Gastrocnemius medialis (tissue), 4 donors: ENCODE results near the gene LINGO4. TPM values are rescaled to one million over a fixed set of nuclear protein-coding genes. Genes with fewer than 3 reads are reported as not detected.

Experiments
- ATAC-seq, 2 donors: fragments of 150-250 bp; one replicate each; pipeline ENCODE4 v1.9.1; 2016
- DNase-seq, 2 donors: peaks; one replicate each; pipeline ENCODE4 v3.0.0-alpha.2; 2019
- H3K27ac ChIP-seq, 4 donors: fragments of 200-600 bp; sonication (generic); 1 replicate in 1 of 4; 2 replicates in 3 of 4; pipeline ENCODE4 v1.5.1; 2016 to 2018; ENCODE audit warnings: mild to moderate bottlenecking in 2 of 4, moderate library complexity in 1 of 4
- H3K27me3 ChIP-seq, 3 donors: fragments of 200-600 bp; sonication (generic) in 2 of 3; 1 replicate in 1 of 3; 2 replicates in 2 of 3; pipeline versions ENCODE4 v1.5.1 to v1.6.0; 2016 to 2019; ENCODE audit warnings: mild to moderate bottlenecking in 1 of 3, moderate library complexity in 1 of 3
- H3K36me3 ChIP-seq, 2 donors: fragments of 200-600 bp; sonication (generic) in 1 of 2; one replicate each; pipeline ENCODE4 v1.5.1; 2017 to 2018
- H3K4me1 ChIP-seq, 2 donors: fragments of 200-600 bp; sonication (generic) in 1 of 2; one replicate each; pipeline ENCODE4 v1.5.1; 2016 to 2017; ENCODE audit warnings: mild to moderate bottlenecking in 2 of 2
- H3K4me3 ChIP-seq, 4 donors: fragments of 200-600 bp; sonication (generic) in 3 of 4; 1 replicate in 1 of 4; 2 replicates in 3 of 4; pipeline ENCODE4 v1.5.1; 2016 to 2019; ENCODE audit warnings: mild to moderate bottlenecking in 2 of 4
- H3K9me3 ChIP-seq, 3 donors: fragments of 200-600 bp; sonication (generic) in 2 of 3; 1 replicate in 1 of 3; 2 replicates in 2 of 3; pipeline ENCODE4 v1.5.1; 2016 to 2019
- CTCF ChIP-seq, 5 experiments: fragments of 450-650 bp in 3 of 5; fragments of 200-600 bp in 2 of 5; sonication (generic) in 2 of 5; IDR thresholded peaks in 4 of 5; conservative IDR thresholded peaks in 1 of 5; 1 replicate in 4 of 5; 2 replicates in 1 of 5; pipeline ENCODE4 v1.5.1; 2016 to 2019; ENCODE audit warnings: antibody characterized with exemption in 5 of 5, mild to moderate bottlenecking in 3 of 5, moderate library complexity in 3 of 5
- POLR2A ChIP-seq, 2 donors: fragments of 450-650 bp; IDR thresholded peaks; one replicate each; pipeline ENCODE4 v1.6.1; 2017; ENCODE audit warnings: antibody characterized with exemption in 2 of 2, mild to moderate bottlenecking in 2 of 2, moderate library complexity in 2 of 2
- in situ Hi-C, 4 donors: fragments of 200-750 bp; cut with MboI; loops; one replicate each; pipeline versions ENCODE4 v1.15.0 to v1.8.0; 2017; ENCODE audit warnings: low sequenced_read_pairs in 4 of 4
- intact Hi-C: fragments of 100-400 bp; cut with DNase I; formaldehyde crosslinking; loops from one replicate; pipeline ENCODE4 v1.15.1; 2023; ENCODE audit warnings: low total_unique reads
- total RNA-seq, 4 donors: library from RNA; depleted of rRNA; stranded (reverse); fragments of >200 nt; gene quantifications; one replicate each; pipeline versions ENCODE4 v1.1.0 to v1.2.3, GENCODE V29; 2016

Gene LINGO4
- total RNA-seq, 4 donors from 2014 or later = 4.2 to 24.5 (median 14.3) TPM

- H3K4me3 ChIP-seq = no peak overlapping the region
- H3K27ac ChIP-seq = no peak overlapping the region
- DNase-seq (no peak), ATAC-seq (no peak)
- intact Hi-C loops = no loop called here
- H3K9me3 ChIP-seq = no peaks in the 10 kb centered on the region
- peaks cover 0 to 48% of the 10 kb centered on the region in 2 donors for H3K36me3 ChIP-seq
- no peaks in the 10 kb centered on the region for H3K4me1 ChIP-seq
- in situ Hi-C loops = no loop called here
- TF ChIP-seq POLR2A (IDR thresholded peaks at IDR 0.05) (no peak), CTCF (IDR thresholded peaks at IDR 0.05 in 4 of 5, conservative IDR thresholded peaks at IDR 0.05 in 1 of 5) (no peak)
- H3K27me3 ChIP-seq = no peaks in the 10 kb centered on the region
Measured at GRCh38 chr1:151777317-151777716, 27.9 kb downstream of the LINGO4 start.

GRCh38 chr1:151776665-151777062 is 28.6 kb downstream of the LINGO4 start:
- no peak overlapping the region for H3K4me3 ChIP-seq
- no peak for DNase-seq
- no peak overlapping the region for H3K27ac ChIP-seq
- in situ Hi-C loops (no loop called here), intact Hi-C loops (no loop called here)
- no peaks in the 10 kb centered on the region for H3K9me3 ChIP-seq
- peaks cover 0 to 47% of the 10 kb centered on the region in 2 donors for H3K36me3 ChIP-seq
- no peaks in the 10 kb centered on the region for H3K27me3 ChIP-seq
- no peak for TF ChIP-seq CTCF (IDR thresholded peaks at IDR 0.05 in 4 of 5, conservative IDR thresholded peaks at IDR 0.05 in 1 of 5)
- TF ChIP-seq POLR2A (IDR thresholded peaks at IDR 0.05) = no peak
- no peaks in the 10 kb centered on the region for H3K4me1 ChIP-seq
- no peak for ATAC-seq

GRCh38 chr1:151775894-151776664 is 29.1 kb downstream of the LINGO4 start:
- Histone ChIP-seq H3K36me3 (peaks cover 0 to 43% of the 10 kb centered on the region in 2 donors), H3K4me1 (no peaks in the 10 kb centered on the region), H3K4me3 (no peak overlapping the region), H3K27me3 (no peaks in the 10 kb centered on the region), H3K27ac (no peak overlapping the region), H3K9me3 (no peaks in the 10 kb centered on the region)
- intact Hi-C loops (no loop called here), in situ Hi-C loops (no loop called here)
- TF ChIP-seq POLR2A (IDR thresholded peaks at IDR 0.05) (no peak), CTCF (IDR thresholded peaks at IDR 0.05 in 4 of 5, conservative IDR thresholded peaks at IDR 0.05 in 1 of 5) (no peak)
- DNase-seq (no peak), ATAC-seq (no peak)

- H3K4me3 ChIP-seq = no peak overlapping the region
- H3K4me1 ChIP-seq = no peaks in the 10 kb centered on the region
- ATAC-seq = no peak
- H3K9me3 ChIP-seq = no peaks in the 10 kb centered on the region
- H3K27ac ChIP-seq = no peak overlapping the region
- no peaks in the 10 kb centered on the region for H3K27me3 ChIP-seq
- TF ChIP-seq POLR2A (IDR thresholded peaks at IDR 0.05) = no peak
- TF ChIP-seq CTCF (IDR thresholded peaks at IDR 0.05 in 4 of 5, conservative IDR thresholded peaks at IDR 0.05 in 1 of 5) = no peak
- in situ Hi-C loops = no loop called here
- DNase-seq = no peak
- peaks cover 0 to 38% of the 10 kb centered on the region in 2 donors for H3K36me3 ChIP-seq
- intact Hi-C loops = no loop called here
Measured at GRCh38 chr1:151774256-151774922, 30.8 kb downstream of the LINGO4 start.
